ENCODE measurements around the gene MYLK4.

MYLK4 gene

GRCh38 chr6:2688401-2689064 lies 62.2 kb downstream of the MYLK4 start:
- peak; percentile 41 for DNase-seq

GRCh38 chr6:2687456-2687855 lies 63.3 kb downstream of the MYLK4 start:
- no peak for DNase-seq

GRCh38 chr6:2686515-2686914 lies 64.2 kb downstream of the MYLK4 start:
- DNase-seq = no peak

GRCh38 chr6:2684766-2685754 lies 65.7 kb downstream of the MYLK4 start:
- DNase-seq = no peak

- DNase-seq = no peak
Observed at GRCh38 chr6:2684103-2684749, 66.5 kb downstream of the MYLK4 start.

- no peak for DNase-seq
Observed at GRCh38 chr6:2680264-2680922, 70.3 kb downstream of the MYLK4 start.

- DNase-seq = no peak
Observed at GRCh38 chr6:2677080-2677593, 73.6 kb downstream of the MYLK4 start.

- no peak for DNase-seq
Observed at GRCh38 chr6:2676048-2676447, 74.7 kb downstream of the MYLK4 start.

GRCh38 chr6:2674857-2675256 lies 75.9 kb downstream of the MYLK4 start:
- no peak for DNase-seq

- DNase-seq = no peak
Observed at GRCh38 chr6:2669067-2669700, 81.5 kb downstream of the MYLK4 start.

- no peak for DNase-seq
Observed at GRCh38 chr6:2667617-2668016, 83.1 kb downstream of the MYLK4 start.

GRCh38 chr6:2666906-2667575 lies 83.7 kb downstream of the MYLK4 start:
- no peak for DNase-seq

GRCh38 chr6:2665146-2666070 lies 85.3 kb downstream of the MYLK4 start:
- DNase-seq = no peak

GRCh38 chr6:2663123-2663522 lies 87.6 kb downstream of the MYLK4 start:
- DNase-seq = no peak

GRCh38 chr6:2661651-2662050 lies 89.1 kb downstream of the MYLK4 start:
- no peak for DNase-seq

- DNase-seq = no peak
Observed at GRCh38 chr6:2659882-2660281, 90.8 kb downstream of the MYLK4 start.

GRCh38 chr6:2659381-2659780 lies 91.3 kb downstream of the MYLK4 start:
- DNase-seq = no peak

GRCh38 chr6:2658788-2659187 lies 91.9 kb downstream of the MYLK4 start:
- DNase-seq = no peak

GRCh38 chr6:2656460-2657079 lies 94.2 kb downstream of the MYLK4 start:
- no peak for DNase-seq

- DNase-seq = no peak
Observed at GRCh38 chr6:2655844-2656433, 94.8 kb downstream of the MYLK4 start.
